Progenitor cell of endocrine pancreas (in vitro differentiated cells): ENCODE measurements around the gene GNAZ. TPM values are rescaled to one million over a fixed set of nuclear protein-coding genes. Genes with fewer than 3 reads are reported as not detected.
A peak's percentile ranks its signal among the peaks of the same experiment; 100 is the strongest.

Experiments
- DNase-seq: peaks from one replicate; pipeline ENCODE4 v3.0.0; 2021; ENCODE audit warnings: low spot score; ENCODE audit not compliant: unreplicated experiment
- H3K27ac Mint-ChIP-seq: 2 replicates; pipeline ENCODE4 v1.8.0; 2021; ENCODE audit warnings: mild to moderate bottlenecking, moderate library complexity, mixed read lengths
- H3K27me3 Mint-ChIP-seq: 2 replicates; pipeline ENCODE4 v1.8.0; 2021; ENCODE audit warnings: mixed read lengths
- H3K36me3 Mint-ChIP-seq: 2 replicates; pipeline ENCODE4 v1.8.0; 2022; ENCODE audit warnings: mixed read lengths; ENCODE audit not compliant: insufficient read depth
- H3K4me1 Mint-ChIP-seq: 2 replicates; pipeline ENCODE4 v1.8.0; 2021; ENCODE audit warnings: low read depth, mixed read lengths
- H3K4me3 Mint-ChIP-seq: 2 replicates; pipeline ENCODE4 v1.8.0; 2021; ENCODE audit warnings: low read depth, mild to moderate bottlenecking, moderate library complexity, mixed read lengths
- H3K9me3 Mint-ChIP-seq: 2 replicates; pipeline ENCODE4 v1.8.0; 2021; ENCODE audit warnings: low read depth, mixed read lengths
- total RNA-seq: library from RNA; stranded (reverse); gene quantifications from 2 replicates; pipeline ENCODE4 v1.2.1, GENCODE V29; 2021
- TF ChIP-seq, protein P1 (sequence below): fragments of 200-600 bp; sonication (generic); IDR thresholded peaks from one replicate; pipeline ENCODE4 v1.5.0; 2021; ENCODE audit warnings: antibody characterized with exemption, mild to moderate bottlenecking; ENCODE audit not compliant: unreplicated experiment

The GNAZ gene
- total RNA-seq, 1 donor from 2014 or later = 19.2 TPM

DNA sequence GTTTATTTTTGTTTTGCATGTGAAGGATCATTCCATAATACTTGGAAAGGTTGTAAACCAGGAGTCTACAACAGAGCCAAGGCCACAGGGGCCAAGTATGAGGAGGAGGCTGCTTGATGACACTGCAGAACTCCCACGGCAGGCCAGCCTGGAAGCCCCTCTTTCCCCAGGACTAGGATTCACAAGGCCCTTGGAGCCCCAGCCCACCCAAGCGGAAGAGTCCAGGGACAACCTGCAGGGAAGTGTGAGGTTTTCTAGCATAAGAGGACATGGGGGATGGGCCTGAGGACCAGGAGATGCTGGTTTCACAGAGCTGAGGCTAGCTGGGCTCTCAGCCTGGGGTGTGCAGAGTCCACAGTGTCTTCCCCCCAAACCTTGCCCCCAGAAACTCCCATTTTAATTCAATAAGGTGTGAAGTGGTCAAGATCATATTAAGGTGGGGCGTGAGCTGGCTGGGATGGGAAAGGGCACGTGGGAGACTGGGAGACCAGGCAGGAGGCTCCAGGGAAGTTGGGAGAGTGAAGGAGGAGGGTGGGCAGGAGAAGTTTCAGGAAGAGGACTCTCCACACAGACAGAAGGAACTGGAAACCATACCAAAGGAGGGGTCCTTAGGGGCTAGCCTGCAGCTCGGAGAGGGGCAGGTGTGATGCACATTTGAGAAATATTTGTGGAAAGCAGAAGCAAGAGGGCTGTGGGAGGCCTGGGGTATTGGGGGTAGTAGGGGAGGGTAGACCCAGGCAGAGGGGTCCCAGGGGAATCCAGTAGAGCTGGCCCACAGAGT lies 12.4 kb downstream of the GNAZ start:
- Mint-ChIP-seq H3K4me1 (peaks cover 17% of the 10 kb centered on the region), H3K4me3 (no peak overlapping the region), H3K27me3 (no peaks in the 10 kb centered on the region), H3K9me3 (no peaks in the 10 kb centered on the region), H3K36me3 (no peaks in the 10 kb centered on the region), H3K27ac (peak overlapping the region; percentile 27)
- TF ChIP-seq, protein P1, sequence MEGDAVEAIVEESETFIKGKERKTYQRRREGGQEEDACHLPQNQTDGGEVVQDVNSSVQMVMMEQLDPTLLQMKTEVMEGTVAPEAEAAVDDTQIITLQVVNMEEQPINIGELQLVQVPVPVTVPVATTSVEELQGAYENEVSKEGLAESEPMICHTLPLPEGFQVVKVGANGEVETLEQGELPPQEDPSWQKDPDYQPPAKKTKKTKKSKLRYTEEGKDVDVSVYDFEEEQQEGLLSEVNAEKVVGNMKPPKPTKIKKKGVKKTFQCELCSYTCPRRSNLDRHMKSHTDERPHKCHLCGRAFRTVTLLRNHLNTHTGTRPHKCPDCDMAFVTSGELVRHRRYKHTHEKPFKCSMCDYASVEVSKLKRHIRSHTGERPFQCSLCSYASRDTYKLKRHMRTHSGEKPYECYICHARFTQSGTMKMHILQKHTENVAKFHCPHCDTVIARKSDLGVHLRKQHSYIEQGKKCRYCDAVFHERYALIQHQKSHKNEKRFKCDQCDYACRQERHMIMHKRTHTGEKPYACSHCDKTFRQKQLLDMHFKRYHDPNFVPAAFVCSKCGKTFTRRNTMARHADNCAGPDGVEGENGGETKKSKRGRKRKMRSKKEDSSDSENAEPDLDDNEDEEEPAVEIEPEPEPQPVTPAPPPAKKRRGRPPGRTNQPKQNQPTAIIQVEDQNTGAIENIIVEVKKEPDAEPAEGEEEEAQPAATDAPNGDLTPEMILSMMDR = no peak
- DNase-seq = no peak

GRCh38 chr22:23083315-23084021 lies 13.1 kb downstream of the GNAZ start:
- Mint-ChIP-seq H3K27ac (no peak overlapping the region), H3K4me3 (no peak overlapping the region), H3K9me3 (no peaks in the 10 kb centered on the region), H3K4me1 (peaks cover 17% of the 10 kb centered on the region), H3K36me3 (no peaks in the 10 kb centered on the region), H3K27me3 (no peaks in the 10 kb centered on the region)
- DNase-seq = no peak
- TF ChIP-seq, protein P1 = no peak

GRCh38 chr22:23084453-23085350 lies 14.4 kb downstream of the GNAZ start:
- TF ChIP-seq, protein P1 = no peak
- no peaks in the 10 kb centered on the region for H3K9me3 Mint-ChIP-seq
- DNase-seq = no peak
- peaks cover 11% of the 10 kb centered on the region for H3K4me1 Mint-ChIP-seq
- no peak overlapping the region for H3K27ac Mint-ChIP-seq
- no peak overlapping the region for H3K4me3 Mint-ChIP-seq
- H3K36me3 Mint-ChIP-seq = no peaks in the 10 kb centered on the region
- no peaks in the 10 kb centered on the region for H3K27me3 Mint-ChIP-seq

GRCh38 chr22:23085351-23085671 lies 15.0 kb downstream of the GNAZ start:
- Mint-ChIP-seq H3K36me3 (no peaks in the 10 kb centered on the region), H3K27ac (no peak overlapping the region), H3K4me1 (peaks cover 7% of the 10 kb centered on the region), H3K4me3 (no peak overlapping the region), H3K27me3 (no peaks in the 10 kb centered on the region), H3K9me3 (no peaks in the 10 kb centered on the region)
- no peak for DNase-seq
- TF ChIP-seq, protein P1 = no peak

GRCh38 chr22:23085785-23086184 lies 15.5 kb downstream of the GNAZ start:
- H3K4me3 Mint-ChIP-seq = no peak overlapping the region
- no peak overlapping the region for H3K27ac Mint-ChIP-seq
- H3K27me3 Mint-ChIP-seq = no peaks in the 10 kb centered on the region
- H3K4me1 Mint-ChIP-seq = peaks cover 6% of the 10 kb centered on the region
- no peak for DNase-seq
- H3K9me3 Mint-ChIP-seq = no peaks in the 10 kb centered on the region
- H3K36me3 Mint-ChIP-seq = no peaks in the 10 kb centered on the region
- TF ChIP-seq, protein P1 = no peak
